GM18517 (cell line): ENCODE data around the gene SEMA5A.

Source experiments
- ATAC-seq: cut with Tn5 transposase; IDR thresholded peaks from one replicate; pipeline ENCODE4 v1.9.1; 2021; ENCODE audit warnings: mild to moderate bottlenecking, moderate library complexity; ENCODE audit not compliant: unreplicated experiment

SEMA5A gene

GRCh38 chr5:9284781-9285307 lies 261.0 kb downstream of the SEMA5A start:
- no peak for ATAC-seq

- ATAC-seq = no peak
Observed at GRCh38 chr5:9284272-9284671, 261.6 kb downstream of the SEMA5A start.

- ATAC-seq = no peak
Observed at GRCh38 chr5:9283473-9283872, 262.4 kb downstream of the SEMA5A start.

GRCh38 chr5:9283021-9283420 lies 262.9 kb downstream of the SEMA5A start:
- ATAC-seq = no peak

- ATAC-seq = no peak
Observed at GRCh38 chr5:9282211-9282610, 263.7 kb downstream of the SEMA5A start.

GRCh38 chr5:9279774-9280173 lies 266.1 kb downstream of the SEMA5A start:
- ATAC-seq = no peak

- ATAC-seq = no peak
Observed at GRCh38 chr5:9278921-9279603, 266.8 kb downstream of the SEMA5A start.

GRCh38 chr5:9269014-9269413 lies 276.9 kb downstream of the SEMA5A start:
- no peak for ATAC-seq

- no peak for ATAC-seq
Observed at GRCh38 chr5:9268226-9268625, 277.6 kb downstream of the SEMA5A start.

- no peak for ATAC-seq
Observed at GRCh38 chr5:9265441-9266287, 280.2 kb downstream of the SEMA5A start.

- ATAC-seq = no peak
Observed at GRCh38 chr5:9264301-9264700, 281.6 kb downstream of the SEMA5A start.

- ATAC-seq = no peak
Observed at GRCh38 chr5:9263656-9264055, 282.2 kb downstream of the SEMA5A start.

GRCh38 chr5:9251379-9251980 lies 294.4 kb downstream of the SEMA5A start:
- no peak for ATAC-seq

GRCh38 chr5:9249231-9249630 lies 296.6 kb downstream of the SEMA5A start:
- no peak for ATAC-seq

- ATAC-seq = no peak
Observed at GRCh38 chr5:9245071-9245470, 300.8 kb downstream of the SEMA5A start.

- ATAC-seq = no peak
Observed at GRCh38 chr5:9244417-9244816, 301.5 kb downstream of the SEMA5A start.

- no peak for ATAC-seq
Observed at GRCh38 chr5:9241479-9242305, 304.2 kb downstream of the SEMA5A start.

GRCh38 chr5:9240431-9240830 lies 305.4 kb downstream of the SEMA5A start:
- ATAC-seq = no peak

GRCh38 chr5:9239626-9240025 lies 306.2 kb downstream of the SEMA5A start:
- no peak for ATAC-seq

- ATAC-seq = no peak
Observed at GRCh38 chr5:9239071-9239470, 306.8 kb downstream of the SEMA5A start.

- ATAC-seq = no peak
Observed at GRCh38 chr5:9233712-9234111, 312.2 kb downstream of the SEMA5A start.
